IMR-90 (cell line): ENCODE measurements around the gene PLBD2.

Source experiments
- CTCF ChIP-seq: conservative IDR thresholded peaks from 2 replicates; pipeline ENCODE4 v1.5.1; 2012; ENCODE audit warnings: mild to moderate bottlenecking, low read depth, low read length, improper control_type of control experiment
- MXI1 ChIP-seq: IDR thresholded peaks from 2 replicates; pipeline ENCODE4 v1.6.1; 2012; ENCODE audit warnings: low read depth, mild to moderate bottlenecking, low read length, moderate library complexity, borderline replicate concordance
- POLR2A ChIP-seq: IDR thresholded peaks from 2 replicates; pipeline ENCODE4 v1.6.1; 2012; ENCODE audit warnings: mild to moderate bottlenecking, low read depth, low read length
- RFX5 ChIP-seq: IDR thresholded peaks from 2 replicates; pipeline ENCODE4 v1.8.0; 2012; ENCODE audit warnings: low read depth, mild to moderate bottlenecking, low read length, moderate library complexity

GRCh38 chr12:113397497-113398197 is 39.3 kb downstream of the PLBD2 start:
- TF ChIP-seq POLR2A (no peak), CTCF (no peak), MXI1 (no peak), RFX5 (no peak)
